ENCODE data around the gene FBXL16. TPM values are rescaled to one million over a fixed set of nuclear protein-coding genes. Genes with fewer than 3 reads are reported as not detected.

FBXL16 gene
- total and polyA plus RNA-seq, 9 of the 15 experiments (the other 6 are each of a cell fraction or from before 2014, with no cell fraction given), result 0.21 to 8.2 (median 1.7) TPM

DNA sequence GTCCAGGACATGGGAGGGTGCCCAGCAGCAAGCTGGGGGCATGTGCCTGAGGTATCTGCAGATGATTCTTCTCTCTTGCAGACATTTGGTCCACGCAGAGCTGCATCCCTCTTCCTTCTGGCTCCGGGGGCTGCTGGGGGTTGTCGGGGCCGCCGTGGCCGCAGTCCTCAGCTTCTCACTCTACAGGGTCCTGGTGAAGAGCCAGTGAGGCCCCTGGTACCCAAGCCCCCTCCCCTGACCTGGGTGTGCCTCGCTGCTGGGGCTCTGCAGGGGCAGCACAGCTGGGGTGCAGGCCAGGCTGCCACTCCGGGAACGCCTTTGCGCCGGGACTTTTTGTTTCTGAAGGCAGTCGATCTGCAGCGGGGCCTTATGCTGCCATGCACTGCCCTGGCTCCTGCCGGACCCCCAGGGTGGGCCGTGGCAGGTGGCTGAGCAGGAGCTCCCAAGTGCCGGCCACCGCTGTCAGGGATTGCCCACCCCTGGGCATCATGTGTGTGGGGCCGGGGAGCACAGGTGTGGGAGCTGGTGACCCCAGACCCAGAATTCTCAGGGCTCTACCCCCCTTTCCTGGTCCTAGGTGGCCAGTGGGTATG lies 32.1 kb downstream of the FBXL16 start:
- ChIA-PET POLR2A (interaction anchor here (0.6 to 1.6 kb wide), 6 partner anchors 9 to 107 kb away, joined by 3 to 5 read pairs (median 3); partner anchors contain the start of gene NHLRC4), CTCF (ENCODE audit: low intra/inter-chr PET ratio) (no interaction called here)
- 0 out of 2 replicates have a peak, but pooled peaks cover 4% of the 10 kb centered on the region for H4K20me1 ChIP-seq (replicated peaks; ENCODE audit: control insufficient read depth, insufficient read depth, low read length)
- WGBS (ENCODE audit: insufficient coverage, low coverage, missing lambda C conversion rate), result 93% methylated on average over 15 of the region's 18 CpGs
- no peak overlapping the region for H2AFZ ChIP-seq (ENCODE audit: low read depth, low read length)
- H3K79me2 ChIP-seq (ENCODE audit: control insufficient read depth, insufficient read depth, low read length), result peaks cover 22% of the 10 kb centered on the region
- no peaks in the 10 kb centered on the region for H3K9me3 ChIP-seq (replicated peaks; ENCODE audit: control insufficient read depth, insufficient read depth, low read depth, low read length)
- peak overlapping the region in 1 of 2 experiments; percentile 61; a peak in 2 of 4 replicates for H3K9ac ChIP-seq (ENCODE audit: insufficient read depth in 1 of 2, low read depth in 2 of 2, low read length in 2 of 2)
- H3K27ac ChIP-seq (ENCODE audit: extremely low read depth, low read depth, low read length), result peak overlapping the region; percentile 72; the same call in 1 of the 3 replicates
- peaks cover 20 to 98% of the 10 kb centered on the region in 2 experiments for H3K4me1 ChIP-seq (replicated peaks in 1 of 2; ENCODE audit: control insufficient read depth in 2 of 2, insufficient read depth in 2 of 2, low read length in 2 of 2)
- ATAC-seq, result no peak
- in situ Hi-C loops (cut with MboI) (loop anchor here (10.0 kb wide), 1 partner anchor 279 kb away; the partner anchor contains the start of gene NME4), intact Hi-C loops (cut with micrococcal nuclease) (no loop called here)
- no peak for FAIRE-seq
- H3K27me3 ChIP-seq (ENCODE audit: control insufficient read depth in 2 of 2, insufficient read depth in 2 of 2, low read length in 2 of 2), result no peaks in the 10 kb centered on the region
- no peak for DNase-seq (ENCODE audit: extremely low read depth in 1 of 4, low spot score in 3 of 4)
- H3K4me3 ChIP-seq, result no peak overlapping the region
- peaks cover 63% of the 10 kb centered on the region for H3K36me3 ChIP-seq (ENCODE audit: control insufficient read depth, insufficient read depth, low read length)
- no peak overlapping the region for H3K4me2 ChIP-seq (ENCODE audit: insufficient read depth, low read length)
- BruUV-seq (replicated peaks), result TSS peak; percentile 33
- TF ChIP-seq SP2 (IDR thresholded peaks at IDR 0.05; ENCODE audit: extremely low read depth, low read depth, low read length, poor library complexity, severe bottlenecking), result no peak
- TF ChIP-seq, protein P1, sequence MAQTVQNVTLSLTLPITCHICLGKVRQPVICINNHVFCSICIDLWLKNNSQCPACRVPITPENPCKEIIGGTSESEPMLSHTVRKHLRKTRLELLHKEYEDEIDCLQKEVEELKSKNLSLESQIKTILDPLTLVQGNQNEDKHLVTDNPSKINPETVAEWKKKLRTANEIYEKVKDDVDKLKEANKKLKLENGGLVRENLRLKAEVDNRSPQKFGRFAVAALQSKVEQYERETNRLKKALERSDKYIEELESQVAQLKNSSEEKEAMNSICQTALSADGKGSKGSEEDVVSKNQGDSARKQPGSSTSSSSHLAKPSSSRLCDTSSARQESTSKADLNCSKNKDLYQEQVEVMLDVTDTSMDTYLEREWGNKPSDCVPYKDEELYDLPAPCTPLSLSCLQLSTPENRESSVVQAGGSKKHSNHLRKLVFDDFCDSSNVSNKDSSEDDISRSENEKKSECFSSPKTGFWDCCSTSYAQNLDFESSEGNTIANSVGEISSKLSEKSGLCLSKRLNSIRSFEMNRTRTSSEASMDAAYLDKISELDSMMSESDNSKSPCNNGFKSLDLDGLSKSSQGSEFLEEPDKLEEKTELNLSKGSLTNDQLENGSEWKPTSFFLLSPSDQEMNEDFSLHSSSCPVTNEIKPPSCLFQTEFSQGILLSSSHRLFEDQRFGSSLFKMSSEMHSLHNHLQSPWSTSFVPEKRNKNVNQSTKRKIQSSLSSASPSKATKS (CRISPR knock-in tag; IDR thresholded peaks at IDR 0.05), result no peak
- no peak for TF ChIP-seq MTA3 (IDR thresholded peaks at IDR 0.05; ENCODE audit: borderline replicate concordance)
- peak; percentile 29; the same call in 1 of the 2 replicates for TF ChIP-seq RBFOX2 (IDR thresholded peaks at IDR 0.05; ENCODE audit: low read depth, low read length)
- TF ChIP-seq, protein P2, sequence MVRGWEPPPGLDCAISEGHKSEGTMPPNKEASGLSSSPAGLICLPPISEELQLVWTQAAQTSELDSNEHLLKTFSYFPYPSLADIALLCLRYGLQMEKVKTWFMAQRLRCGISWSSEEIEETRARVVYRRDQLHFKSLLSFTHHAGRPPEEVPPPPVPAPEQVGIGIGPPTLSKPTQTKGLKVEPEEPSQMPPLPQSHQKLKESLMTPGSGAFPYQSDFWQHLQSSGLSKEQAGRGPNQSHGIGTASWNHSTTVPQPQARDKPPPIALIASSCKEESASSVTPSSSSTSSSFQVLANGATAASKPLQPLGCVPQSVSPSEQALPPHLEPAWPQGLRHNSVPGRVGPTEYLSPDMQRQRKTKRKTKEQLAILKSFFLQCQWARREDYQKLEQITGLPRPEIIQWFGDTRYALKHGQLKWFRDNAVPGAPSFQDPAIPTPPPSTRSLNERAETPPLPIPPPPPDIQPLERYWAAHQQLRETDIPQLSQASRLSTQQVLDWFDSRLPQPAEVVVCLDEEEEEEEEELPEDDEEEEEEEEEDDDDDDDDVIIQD (CRISPR knock-in tag; IDR thresholded peaks at IDR 0.05), result no peak
- TF ChIP-seq POLR2G (IDR thresholded peaks at IDR 0.05; ENCODE audit: low read depth, low read length), result peak; percentile 29; the same call in 1 of the 2 replicates
- H3K9me1 ChIP-seq (ENCODE audit: control insufficient read depth, insufficient read depth, low read length), result no peaks in the 10 kb centered on the region

Data from K562 (cell line).